Measurements from ENCODE around the gene SSTR3. TPM values are rescaled to one million over a fixed set of nuclear protein-coding genes. Genes with fewer than 3 reads are reported as not detected.
"Not testable (repeated sequence)": the region's sequence is repeated elsewhere in the genome, so short reads cannot be mapped to it uniquely, and the experiment has no call there.

The SSTR3 gene
- total RNA-seq, 4 donors from 2014 or later = 0.11 to 0.24 (median 0.13) TPM; not detected in 1

DNA sequence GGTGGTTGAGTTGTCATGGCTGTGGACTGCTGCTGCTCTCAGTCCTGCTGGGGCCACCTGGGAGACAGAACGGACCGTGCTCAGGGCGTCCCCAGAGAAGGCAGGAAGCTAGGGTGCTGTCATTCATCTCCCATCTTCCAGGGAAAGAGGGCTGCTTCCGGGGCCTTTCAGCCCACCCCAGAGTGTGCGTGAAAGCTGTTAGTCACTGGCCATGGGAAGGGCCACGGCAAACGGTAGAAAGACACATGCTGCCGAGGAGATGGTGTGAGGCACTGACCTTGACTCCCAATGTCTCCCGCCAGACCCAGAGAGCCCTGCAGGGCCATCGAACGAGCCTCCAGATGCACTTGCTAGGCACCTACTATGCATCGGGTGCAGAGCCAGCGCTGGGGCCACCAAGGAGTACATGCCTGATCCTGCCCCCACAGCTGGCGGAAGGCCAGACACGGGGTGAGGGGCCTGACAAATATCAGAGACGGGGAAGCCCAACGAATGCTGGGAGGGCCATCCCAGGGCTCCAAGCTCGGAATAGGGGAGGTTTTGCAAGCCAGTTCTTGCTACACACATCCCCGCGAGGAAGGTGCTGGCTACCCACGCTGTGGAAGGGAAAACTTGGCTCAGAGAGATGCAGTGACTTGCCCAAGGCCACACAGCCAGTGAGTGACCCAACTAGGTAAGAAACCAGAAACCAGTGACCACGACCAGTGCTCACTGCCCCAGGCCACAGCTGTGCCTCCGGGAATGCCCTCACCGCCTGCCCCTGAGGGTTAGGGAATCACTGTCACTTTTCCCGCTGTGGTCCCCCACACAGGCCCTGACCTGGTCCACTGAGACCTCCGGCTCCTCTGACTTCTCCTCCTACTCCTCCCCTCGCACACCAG, 21.7 kb upstream of the SSTR3 start:
- no peak overlapping the region for H3K4me3 ChIP-seq (replicated peaks in 1 of 3)
- no peaks in the 10 kb centered on the region for H3K27me3 ChIP-seq
- DNase-seq = no peak
- H3K27ac ChIP-seq = no peak overlapping the region
- H3K9me3 ChIP-seq = no peaks in the 10 kb centered on the region
- TF ChIP-seq CTCF (IDR thresholded peaks at IDR 0.05) (no peak), POLR2A (IDR thresholded peaks at IDR 0.05) (no peak)
- no peaks in the 10 kb centered on the region for H3K36me3 ChIP-seq
- WGBS, 2 donors = 73% methylated on average over 23 to 25 of the region's 27 CpGs
- intact Hi-C loops (cut with DNase I) = no loop called here
- peaks cover 0 to 6% of the 10 kb centered on the region in 2 donors for H3K4me1 ChIP-seq

- H3K9me3 ChIP-seq; H3K36me3 ChIP-seq; H3K27me3 ChIP-seq; H3K27ac ChIP-seq; DNase-seq; H3K4me3 ChIP-seq (replicated peaks in 1 of 3); intact Hi-C loops (cut with DNase I); H3K4me1 ChIP-seq: not testable (repeated sequence)
- 91 to 93% methylated on average over 12 of the region's 12 CpGs for WGBS, 2 donors
Observed at GRCh38 chr22:37233371-37233750, 21.1 kb upstream of the SSTR3 start.

DNA sequence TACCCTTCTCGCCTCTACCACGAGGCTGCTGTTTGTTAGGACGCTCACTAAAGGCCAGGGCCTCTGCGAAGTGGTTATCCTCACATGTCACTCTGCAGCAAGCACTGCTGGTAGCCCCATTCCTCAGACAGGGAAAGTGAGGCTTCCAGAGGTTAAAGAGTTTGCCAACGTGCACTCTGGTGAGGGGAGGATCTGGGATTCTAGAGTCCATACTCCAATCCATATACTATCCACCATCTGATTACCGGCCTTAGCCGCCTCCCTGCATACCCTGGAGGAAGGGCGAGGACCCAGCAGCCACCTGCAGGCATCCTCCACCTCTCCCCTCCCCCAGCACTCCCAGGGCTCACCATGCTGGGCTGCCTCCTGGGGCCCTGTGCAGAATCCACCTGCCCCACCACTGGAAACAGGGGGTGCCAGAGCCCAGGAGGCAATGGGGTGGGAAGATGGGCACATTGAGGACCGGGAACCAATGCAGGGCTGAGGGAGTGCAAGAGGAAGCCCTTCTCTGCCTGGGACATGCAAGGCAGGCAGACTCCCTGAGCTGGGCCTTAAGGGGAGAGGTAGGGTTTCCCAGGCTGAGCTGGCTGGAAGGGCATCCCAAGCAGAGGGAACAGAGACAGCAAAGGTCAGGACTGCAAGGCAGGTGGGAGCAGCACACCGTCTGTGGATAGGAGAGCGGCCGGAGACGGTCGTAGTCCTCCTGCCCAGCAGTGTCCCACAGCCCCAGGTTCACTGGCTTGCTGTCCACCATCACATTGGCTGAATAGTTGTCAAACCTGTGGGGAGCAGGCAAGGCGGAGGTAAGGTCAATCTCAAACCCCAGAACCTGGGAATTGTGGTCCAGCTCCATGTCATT, 20.1 kb upstream of the SSTR3 start:
- Histone ChIP-seq H3K4me3 (replicated peaks in 1 of 3) (no peak overlapping the region), H3K36me3 (no peaks in the 10 kb centered on the region), H3K4me1 (peaks cover 0 to 6% of the 10 kb centered on the region in 2 donors), H3K9me3 (no peaks in the 10 kb centered on the region), H3K27me3 (no peaks in the 10 kb centered on the region), H3K27ac (no peak overlapping the region)
- no peak for TF ChIP-seq POLR2A (IDR thresholded peaks at IDR 0.05)
- intact Hi-C loops (cut with DNase I) = no loop called here
- no peak for DNase-seq
- WGBS, 2 donors = 81 to 85% methylated on average over 15 of the region's 15 CpGs

GRCh38 chr22:37231406-37232139, 19.3 kb upstream of the SSTR3 start:
- H3K27ac ChIP-seq = no peak overlapping the region
- H3K9me3 ChIP-seq = no peaks in the 10 kb centered on the region
- no peak for DNase-seq
- H3K27me3 ChIP-seq = no peaks in the 10 kb centered on the region
- H3K4me3 ChIP-seq (replicated peaks in 1 of 3) = no peak overlapping the region
- H3K36me3 ChIP-seq = no peaks in the 10 kb centered on the region
- 74 to 78% methylated on average over 20 to 21 of the region's 21 CpGs for WGBS, 2 donors
- intact Hi-C loops (cut with DNase I) = no loop called here
- H3K4me1 ChIP-seq = peaks cover 0 to 6% of the 10 kb centered on the region in 2 donors
- TF ChIP-seq POLR2A (IDR thresholded peaks at IDR 0.05) (no peak), CTCF (IDR thresholded peaks at IDR 0.05) (no peak)

- H3K27ac ChIP-seq = no peak overlapping the region
- H3K36me3 ChIP-seq = no peaks in the 10 kb centered on the region
- no peaks in the 10 kb centered on the region for H3K9me3 ChIP-seq
- TF ChIP-seq CTCF (IDR thresholded peaks at IDR 0.05) = no peak
- no peak for TF ChIP-seq POLR2A (IDR thresholded peaks at IDR 0.05)
- no peak overlapping the region for H3K4me3 ChIP-seq (replicated peaks in 1 of 3)
- intact Hi-C loops (cut with DNase I) = no loop called here
- H3K27me3 ChIP-seq = no peaks in the 10 kb centered on the region
- H3K4me1 ChIP-seq = peaks cover 0 to 6% of the 10 kb centered on the region in 2 donors
- DNase-seq = no peak
- 84 to 87% methylated on average over 10 of the region's 14 CpGs for WGBS, 2 donors
Observed at GRCh38 chr22:37230673-37231405, 18.6 kb upstream of the SSTR3 start.
